Smooth muscle cell (in vitro differentiated cells): ENCODE measurements around the gene GGCX. TPM values are rescaled to one million over a fixed set of nuclear protein-coding genes. Genes with fewer than 3 reads are reported as not detected.
A peak's percentile ranks its signal among the peaks of the same experiment; 100 is the strongest.

ENCODE experiments used
- DNase-seq: peaks from one replicate; lab custom pipeline; 2025; ENCODE audit not compliant: unreplicated experiment; lab: John Stamatoyannopoulos, UW
- H2AFZ ChIP-seq: fragments of 200-600 bp; sonication (generic); 2 replicates; pipeline ENCODE4 v1.6.0; 2016; ENCODE audit warnings: antibody characterized with exemption, low read depth, mild to moderate bottlenecking
- H3F3A ChIP-seq: fragments of 200-600 bp; sonication (generic); 2 replicates; pipeline ENCODE4 v1.6.0; 2017; ENCODE audit warnings: antibody characterized with exemption, low read depth
- H3K27ac ChIP-seq: fragments of 200-600 bp; sonication (generic); 2 replicates; pipeline ENCODE4 v1.5.1; 2016; ENCODE audit warnings: low read depth, mild to moderate bottlenecking
- H3K27me3 ChIP-seq: fragments of 200-600 bp; sonication (generic); 2 replicates; pipeline ENCODE4 v1.6.1; 2016; ENCODE audit warnings: low read depth, mild to moderate bottlenecking
- H3K36me3 ChIP-seq: fragments of 200-600 bp; sonication (generic); 2 replicates; pipeline ENCODE4 v1.5.1; 2016; ENCODE audit warnings: low read depth
- H3K4me1 ChIP-seq: fragments of 200-600 bp; sonication (generic); 2 replicates; pipeline ENCODE4 v1.5.1; 2016; ENCODE audit warnings: low read depth
- H3K4me2 ChIP-seq: fragments of 200-600 bp; sonication (generic); 2 replicates; pipeline ENCODE4 v1.6.0; 2016; ENCODE audit warnings: mild to moderate bottlenecking
- H3K4me3 ChIP-seq: fragments of 200-600 bp; sonication (generic); 2 replicates; pipeline ENCODE4 v1.5.1; 2016; ENCODE audit warnings: mild to moderate bottlenecking
- H3K79me2 ChIP-seq: fragments of 200-600 bp; sonication (generic); 2 replicates; pipeline ENCODE4 v1.6.0; 2016; ENCODE audit warnings: low read depth, mild to moderate bottlenecking
- H3K9ac ChIP-seq: fragments of 200-600 bp; sonication (generic); 2 replicates; pipeline ENCODE4 v1.6.0; 2016; ENCODE audit warnings: low read depth
- H3K9me3 ChIP-seq: fragments of 200-600 bp; sonication (generic); replicated peaks from 2 replicates; pipeline ENCODE4 v1.5.1; 2016; ENCODE audit warnings: low read depth
- H4K20me1 ChIP-seq: fragments of 200-600 bp; sonication (generic); 2 replicates; pipeline ENCODE4 v1.6.0; 2016; ENCODE audit warnings: low read depth
- CTCF ChIP-seq: fragments of 200-600 bp; sonication (generic); IDR thresholded peaks from 2 replicates; pipeline ENCODE4 v1.5.1; 2017; ENCODE audit warnings: borderline replicate concordance, mild to moderate bottlenecking, antibody characterized with exemption; ENCODE audit not compliant: insufficient read depth, poor library complexity, severe bottlenecking
- WGBS: methylation state at CpG from one replicate; pipeline ENCODE4 v1.1.7; 2016; ENCODE audit warnings: low lambda C conversion rate; 5-methylcytosine and 5-hydroxymethylcytosine counted together
- polyA plus RNA-seq: library from polyadenylated mRNA; unstranded; fragments of >200 nt; fragmentation: Nextera tagmentation; extraction: Ambion mirVana; gene quantifications from 2 replicates; pipeline ENCODE4 v1.2.1, GENCODE V29; 2016
- total RNA-seq: library from RNA; depleted of rRNA; stranded (reverse); fragments of >200 nt; gene quantifications from 2 replicates; pipeline ENCODE4 v1.2.3, GENCODE V29; 2014

The GGCX gene
- total and polyA plus RNA-seq, 2 experiments from 2014 or later: 44.5 to 83.2 TPM

GRCh38 chr2:85503851-85504777 lies 57.2 kb downstream of the GGCX start:
- no peak for DNase-seq
- WGBS: 46% methylated on average over 18 of the region's 18 CpGs

GRCh38 chr2:85503168-85503850 lies 58.0 kb downstream of the GGCX start:
- Histone ChIP-seq H3K36me3 (no peaks in the 10 kb centered on the region), H4K20me1 (no peaks in the 10 kb centered on the region), H3K27ac (peak overlapping the region; percentile 45), H3K9me3 (no peaks in the 10 kb centered on the region), H3K4me2 (no peak overlapping the region), H3K9ac (no peak overlapping the region), H2AFZ (no peak overlapping the region), H3F3A (peaks cover 25% of the 10 kb centered on the region), H3K4me1 (peaks cover 7% of the 10 kb centered on the region), H3K27me3 (no peaks in the 10 kb centered on the region), H3K4me3 (no peak overlapping the region), H3K79me2 (no peaks in the 10 kb centered on the region)
- 76% methylated on average over 17 of the region's 17 CpGs for WGBS
- DNase-seq: no peak
- TF ChIP-seq CTCF: no peak

More at GRCh38 chr2:85503851-85504777, 57.2 kb downstream of the GGCX start:
- Histone ChIP-seq H3K36me3 (no peaks in the 10 kb centered on the region), H3K4me2 (no peak overlapping the region), H3K27me3 (no peaks in the 10 kb centered on the region), H3F3A (peaks cover 25% of the 10 kb centered on the region), H2AFZ (no peak overlapping the region), H3K4me1 (peaks cover 7% of the 10 kb centered on the region), H3K9me3 (no peaks in the 10 kb centered on the region), H3K9ac (no peak overlapping the region), H4K20me1 (no peaks in the 10 kb centered on the region), H3K27ac (peak overlapping the region; percentile 45), H3K4me3 (no peak overlapping the region), H3K79me2 (no peaks in the 10 kb centered on the region)
- TF ChIP-seq CTCF: no peak

GRCh38 chr2:85502720-85503119 lies 58.6 kb downstream of the GGCX start:
- 93% methylated on average over 3 of the region's 3 CpGs for WGBS
- Histone ChIP-seq H3K9me3 (no peaks in the 10 kb centered on the region), H2AFZ (no peak overlapping the region), H3K27me3 (no peaks in the 10 kb centered on the region), H4K20me1 (no peaks in the 10 kb centered on the region), H3K9ac (no peak overlapping the region), H3F3A (peaks cover 24% of the 10 kb centered on the region), H3K79me2 (no peaks in the 10 kb centered on the region), H3K4me2 (no peak overlapping the region), H3K36me3 (no peaks in the 10 kb centered on the region), H3K4me1 (peaks cover 7% of the 10 kb centered on the region), H3K4me3 (no peak overlapping the region), H3K27ac (no peak overlapping the region)
- DNase-seq: no peak
- TF ChIP-seq CTCF: no peak
